HG03196 (cell line): ENCODE data around the gene USP10.

Experiments
- ATAC-seq: cut with Tn5 transposase; IDR thresholded peaks from one replicate; pipeline ENCODE4 v1.9.1; 2021; ENCODE audit not compliant: unreplicated experiment

USP10 gene

GRCh38 chr16:84765616-84766580 lies 66.1 kb downstream of the USP10 start:
- ATAC-seq, result no peak

- ATAC-seq, result no peak
Measured at GRCh38 chr16:84766978-84767773, 67.4 kb downstream of the USP10 start.

- no peak for ATAC-seq
Measured at GRCh38 chr16:84768061-84768807, 68.4 kb downstream of the USP10 start.

- ATAC-seq, result no peak
Measured at GRCh38 chr16:84768808-84769197, 69.0 kb downstream of the USP10 start.

- no peak for ATAC-seq
Measured at GRCh38 chr16:84769416-84769815, 69.6 kb downstream of the USP10 start.

- ATAC-seq, result no peak
Measured at GRCh38 chr16:84773312-84773711, 73.5 kb downstream of the USP10 start.

- no peak for ATAC-seq
Measured at GRCh38 chr16:84774810-84775209, 75.0 kb downstream of the USP10 start.

GRCh38 chr16:84775262-84775810 lies 75.5 kb downstream of the USP10 start:
- no peak for ATAC-seq

GRCh38 chr16:84777435-84777834 lies 77.6 kb downstream of the USP10 start:
- ATAC-seq, result no peak

- no peak for ATAC-seq
Measured at GRCh38 chr16:84778720-84779119, 78.9 kb downstream of the USP10 start.

- ATAC-seq, result no peak
Measured at GRCh38 chr16:84780063-84780462, 80.3 kb downstream of the USP10 start.

- no peak for ATAC-seq
Measured at GRCh38 chr16:84780544-84781376, 81.0 kb downstream of the USP10 start.

GRCh38 chr16:84782846-84783245 lies 83.0 kb downstream of the USP10 start:
- ATAC-seq, result no peak

GRCh38 chr16:84785843-84786581 lies 86.2 kb downstream of the USP10 start:
- ATAC-seq, result no peak

- no peak for ATAC-seq
Measured at GRCh38 chr16:84786605-84787262, 86.9 kb downstream of the USP10 start.

- no peak for ATAC-seq
Measured at GRCh38 chr16:84787263-84787622, 87.4 kb downstream of the USP10 start.

GRCh38 chr16:84788920-84789391 lies 89.2 kb downstream of the USP10 start:
- no peak for ATAC-seq

- no peak for ATAC-seq
Measured at GRCh38 chr16:84789431-84789830, 89.6 kb downstream of the USP10 start.

GRCh38 chr16:84790301-84790700 lies 90.5 kb downstream of the USP10 start:
- no peak for ATAC-seq
